BE2C (cell line): ENCODE data around the gene OR5K4.

Experiments
- DNase-seq: peaks from one replicate; pipeline ENCODE4 v3.0.0-alpha.2; 2020
- H3K27me3 ChIP-seq: fragments of 250-450 bp; sonication (Bioruptor Pico); 2 replicates; pipeline ENCODE4 v1.5.1; 2020; ENCODE audit warnings: mild to moderate bottlenecking
- H3K36me3 ChIP-seq: fragments of 250-450 bp; sonication (Bioruptor Pico); 2 replicates; pipeline ENCODE4 v1.5.1; 2020; ENCODE audit warnings: mild to moderate bottlenecking
- H3K4me1 ChIP-seq: fragments of 250-450 bp; sonication (Bioruptor Pico); 2 replicates; pipeline ENCODE4 v1.5.1; 2020
- H3K4me3 ChIP-seq: 2 replicates; pipeline ENCODE4 v1.5.1; 2011; ENCODE audit warnings: low read depth, low read length
- H3K9me3 ChIP-seq: fragments of 250-450 bp; sonication (Bioruptor Pico); 2 replicates; pipeline ENCODE4 v1.5.1; 2020
- CTCF ChIP-seq: IDR thresholded peaks from 2 replicates; pipeline ENCODE4 v1.5.1; 2012; ENCODE audit warnings: mild to moderate bottlenecking, low read depth, low read length

OR5K4 gene

GRCh38 chr3:98361289-98361688, 7.6 kb downstream of the OR5K4 start:
- Histone ChIP-seq H3K27me3 (peaks cover 2% of the 10 kb centered on the region; the same call in 1 of the 2 replicates), H3K4me1 (no peaks in the 10 kb centered on the region), H3K4me3 (no peak overlapping the region), H3K9me3 (no peaks in the 10 kb centered on the region), H3K36me3 (no peaks in the 10 kb centered on the region)
- no peak for DNase-seq
- no peak for TF ChIP-seq CTCF

- Histone ChIP-seq H3K27me3 (no peaks in the 10 kb centered on the region), H3K9me3 (no peaks in the 10 kb centered on the region), H3K4me3 (no peak overlapping the region), H3K36me3 (no peaks in the 10 kb centered on the region), H3K4me1 (no peaks in the 10 kb centered on the region)
- no peak for DNase-seq
- TF ChIP-seq CTCF = no peak
These were observed 14.0 kb downstream of the OR5K4 start for GRCh38 chr3:98367464-98368246.

- TF ChIP-seq CTCF = no peak
- no peak for DNase-seq
- H3K27me3 ChIP-seq = no peaks in the 10 kb centered on the region
- no peak overlapping the region for H3K4me3 ChIP-seq
- no peaks in the 10 kb centered on the region for H3K36me3 ChIP-seq
- H3K9me3 ChIP-seq = no peaks in the 10 kb centered on the region
- no peaks in the 10 kb centered on the region for H3K4me1 ChIP-seq
These were observed 17.5 kb downstream of the OR5K4 start for GRCh38 chr3:98371186-98371585.

GRCh38 chr3:98371853-98372252, 18.2 kb downstream of the OR5K4 start:
- H3K9me3 ChIP-seq = no peaks in the 10 kb centered on the region
- no peaks in the 10 kb centered on the region for H3K4me1 ChIP-seq
- TF ChIP-seq CTCF = no peak
- no peaks in the 10 kb centered on the region for H3K27me3 ChIP-seq
- no peaks in the 10 kb centered on the region for H3K36me3 ChIP-seq
- DNase-seq = no peak
- H3K4me3 ChIP-seq = no peak overlapping the region

- Histone ChIP-seq H3K4me3 (no peak overlapping the region), H3K9me3 (no peaks in the 10 kb centered on the region), H3K4me1 (no peaks in the 10 kb centered on the region), H3K27me3 (no peaks in the 10 kb centered on the region), H3K36me3 (no peaks in the 10 kb centered on the region)
- TF ChIP-seq CTCF = no peak
- DNase-seq = no peak
These were observed 18.8 kb downstream of the OR5K4 start for GRCh38 chr3:98372445-98372844.

- TF ChIP-seq CTCF = no peak
- Histone ChIP-seq H3K9me3 (no peaks in the 10 kb centered on the region), H3K4me3 (no peak overlapping the region), H3K36me3 (no peaks in the 10 kb centered on the region), H3K4me1 (no peaks in the 10 kb centered on the region), H3K27me3 (no peaks in the 10 kb centered on the region)
- DNase-seq = no peak
These were observed 23.0 kb downstream of the OR5K4 start for GRCh38 chr3:98376631-98377030.
